ENCODE measurements around the gene SF3A1. TPM values are rescaled to one million over a fixed set of nuclear protein-coding genes. Genes with fewer than 3 reads are reported as not detected.

SF3A1 gene
- total and polyA plus RNA-seq, 2 of the 8 experiments (the other 6 are each of a cell fraction or from before 2014, with no cell fraction given), result 27.8 to 285 TPM

- no peak overlapping the region for H3K9ac ChIP-seq (replicated peaks in 1 of 4; ENCODE audit: extremely low read depth in 1 of 4, low read depth in 3 of 4, low read length in 3 of 4)
- no peak overlapping the region for H3K4me2 ChIP-seq (ENCODE audit: insufficient read depth in 1 of 2, low read depth in 2 of 2, low read length in 2 of 2)
- H2BK20ac ChIP-seq (ENCODE audit: low read length), result no peak overlapping the region
- no peak overlapping the region for H2BK120ac ChIP-seq (replicated peaks; ENCODE audit: low read depth, low read length)
- no peak overlapping the region for H3K14ac ChIP-seq (ENCODE audit: insufficient read length)
- CTCF ChIA-PET (ENCODE audit: partially characterized antibody), result interaction anchor here (0.6 to 5.4 kb wide), 5 partner anchors 9 to 55 kb away, joined by 3 to 27 read pairs (median 7); partner anchors contain the start of gene CASTOR1
- no peak overlapping the region for H4K8ac ChIP-seq (ENCODE audit: extremely low read depth, insufficient read depth, low read length)
- H3K23me2 ChIP-seq (ENCODE audit: low read depth, low read length), result no peaks in the 10 kb centered on the region
- H3K4ac ChIP-seq (replicated peaks; ENCODE audit: insufficient read length, low read depth, low read length), result no peak overlapping the region
- peaks cover 6 to 14% of the 10 kb centered on the region in 2 experiments for H4K20me1 ChIP-seq (replicated peaks in 1 of 2; ENCODE audit: control insufficient read depth in 1 of 2, insufficient read depth in 2 of 2, low read length in 2 of 2)
- no peak for FAIRE-seq
- no peaks in the 10 kb centered on the region for H3K79me2 ChIP-seq (ENCODE audit: control insufficient read depth in 1 of 2, insufficient read depth in 2 of 2, low read length in 2 of 2)
- no peak overlapping the region for H2AFZ ChIP-seq (ENCODE audit: low read length)
- no peak overlapping the region for H2BK5ac ChIP-seq (ENCODE audit: low read depth, low read length)
- POLR2A ChIA-PET (ENCODE audit: partially characterized antibody), result interaction anchor here (0.8 to 2.6 kb wide), 8 partner anchors 9 to 1044 kb away, joined by 3 to 11 read pairs (median 3); partner anchors contain the start of genes CCDC157 and SF3A1
- peaks cover 50 to 98% (median 95%) of the 10 kb centered on the region in 4 experiments for H3K36me3 ChIP-seq (ENCODE audit: control insufficient read depth in 2 of 4, insufficient read depth in 4 of 4, low read length in 3 of 4)
- no peak overlapping the region for H2AK5ac ChIP-seq (ENCODE audit: low read depth, low read length)
- no peak for TF ChIP-seq POLR2A (IDR thresholded peaks at IDR 0.05; ENCODE audit: control extremely low read depth in 1 of 2, low read depth in 2 of 2, low read length in 2 of 2)
- TF ChIP-seq RNF2 (IDR thresholded peaks at IDR 0.05; ENCODE audit: borderline replicate concordance, low read depth, low read length, missing control alignments, poor library complexity, severe bottlenecking), result no peak
- no peak for TF ChIP-seq TEAD4 (IDR thresholded peaks at IDR 0.05; ENCODE audit: low read depth, low read length)
- TF ChIP-seq JUN (IDR thresholded peaks at IDR 0.05; ENCODE audit: low read depth, low read length), result no peak
- no peak for TF ChIP-seq USF2 (IDR thresholded peaks at IDR 0.05; ENCODE audit: low read length)
- TF ChIP-seq ZNF274 (IDR thresholded peaks at IDR 0.05; ENCODE audit: borderline replicate concordance, extremely low read depth, low read length), result no peak
- no peak for TF ChIP-seq EP300 (IDR thresholded peaks at IDR 0.05; ENCODE audit: borderline replicate concordance in 1 of 2, low read depth in 2 of 2, low read length in 2 of 2)
- H4K5ac ChIP-seq (ENCODE audit: insufficient read length, low read depth, low read length), result no peak overlapping the region
- H3K56ac ChIP-seq (replicated peaks; ENCODE audit: insufficient read length, low read depth, low read length), result no peak overlapping the region
- no peak overlapping the region for H3K4me3 ChIP-seq (ENCODE audit: extremely low read depth in 1 of 4, insufficient read depth in 2 of 4, low read depth in 3 of 4, low read length in 4 of 4)
- no peaks in the 10 kb centered on the region for H3K27me3 ChIP-seq (replicated peaks in 1 of 4; ENCODE audit: control insufficient read depth in 3 of 4, extremely low read depth in 1 of 4, insufficient read depth in 3 of 4, low read length in 3 of 4)
- no peak overlapping the region for H3K18ac ChIP-seq (ENCODE audit: extremely low read depth, low read length)
- H3K9me3 ChIP-seq (ENCODE audit: insufficient read depth in 2 of 2, low read depth in 1 of 2, low read length in 1 of 2), result no peaks in the 10 kb centered on the region
- H3K79me1 ChIP-seq (ENCODE audit: low read depth, low read length), result no peaks in the 10 kb centered on the region; the same call in 1 of the 2 replicates
- no peak overlapping the region for H3K27ac ChIP-seq (ENCODE audit: low read depth, low read length)
- no peaks in the 10 kb centered on the region for H3K4me1 ChIP-seq (replicated peaks in 1 of 4; ENCODE audit: control insufficient read depth in 3 of 4, insufficient read depth in 4 of 4, low read length in 3 of 4)
- no peak overlapping the region for H4K91ac ChIP-seq (replicated peaks; ENCODE audit: insufficient read length, low read length)
- WGBS, 2 experiments (ENCODE audit: extremely low coverage in 1 of 2, insufficient coverage in 1 of 2, insufficient read length in 1 of 2, insufficient replicate concordance in 2 of 2, low coverage in 1 of 2, low lambda C conversion rate in 2 of 2, missing lambda C conversion rate in 1 of 2), result 81% methylated on average over 10 of the region's 16 CpGs; no CpG with 5 or more reads in 1 of the 2 experiments
- H2BK12ac ChIP-seq (ENCODE audit: low read depth, low read length), result no peak overlapping the region
- DNase-seq (ENCODE audit: low read depth in 1 of 2, low spot score in 2 of 2), result no peak
- H2BK15ac ChIP-seq (ENCODE audit: low read length), result no peak overlapping the region
- H3K23ac ChIP-seq (ENCODE audit: insufficient read length), result no peak overlapping the region
Observed at GRCh38 chr22:30340911-30341685, 15.6 kb downstream of the SF3A1 start.
